Measurements from ENCODE around the gene SDK1. TPM values are rescaled to one million over a fixed set of nuclear protein-coding genes. Genes with fewer than 3 reads are reported as not detected.

The SDK1 gene
- total and polyA plus RNA-seq, 10 of the 15 experiments (the other 5 are each of a cell fraction or from before 2014, with no cell fraction given): 0.14 to 0.33 TPM; not detected in 8

DNA sequence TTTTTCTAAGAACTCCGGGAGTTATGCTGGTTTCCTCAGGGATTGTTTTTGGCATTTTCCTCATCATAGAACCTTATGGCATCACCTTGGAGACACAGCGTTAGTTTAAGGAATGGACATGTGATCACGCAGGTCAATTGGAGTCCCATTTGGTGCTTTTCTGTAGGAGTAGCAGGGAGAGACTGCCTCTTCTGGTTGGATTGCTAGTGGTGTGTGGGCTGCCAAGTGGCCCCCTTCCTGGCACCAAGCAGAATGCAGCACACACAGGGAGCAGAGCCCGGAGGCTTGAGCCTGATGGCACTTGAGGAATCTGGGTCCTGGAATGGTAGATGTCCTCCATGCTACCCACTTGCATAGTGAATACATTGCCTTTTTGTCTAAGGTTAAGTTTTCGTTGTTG lies 57.9 kb downstream of the SDK1 start:
- DNase-seq (ENCODE audit: low read depth, low spot score) (no peak), ATAC-seq (no peak), FAIRE-seq (no peak)
- 44% methylated on average over 5 of the region's 5 CpGs for WGBS (ENCODE audit: insufficient coverage, insufficient replicate concordance, low lambda C conversion rate, missing lambda C conversion rate)
- H3K9ac ChIP-seq (ENCODE audit: control insufficient read depth, insufficient read depth, low read length): no peak overlapping the region
- no peaks in the 10 kb centered on the region for H3K36me3 ChIP-seq (ENCODE audit: control insufficient read depth in 2 of 2, insufficient read depth in 2 of 2, low read length in 1 of 2)
- no peaks in the 10 kb centered on the region for H3K79me2 ChIP-seq (ENCODE audit: control insufficient read depth, insufficient read depth, low read length)
- no peaks in the 10 kb centered on the region for H3K27me3 ChIP-seq (replicated peaks in 1 of 2; ENCODE audit: control insufficient read depth in 2 of 2, insufficient read depth in 2 of 2, low read length in 1 of 2)
- H3K9me3 ChIP-seq (replicated peaks; ENCODE audit: control insufficient read depth, insufficient read depth, low read length): no peaks in the 10 kb centered on the region
- ChIA-PET POLR2A (no interaction called here), SMC1A (ENCODE audit: uncharacterized antibody, unreplicated experiment) (no interaction called here), CTCF (no interaction called here), RAD21 (ENCODE audit: unreplicated experiment) (no interaction called here)
- H3K27ac ChIP-seq (ENCODE audit: control insufficient read depth, insufficient read depth): no peak overlapping the region
- no peaks in the 10 kb centered on the region; the same call in 1 of the 2 replicates for H4K20me1 ChIP-seq (ENCODE audit: control insufficient read depth, insufficient read depth)
- H2AFZ ChIP-seq (ENCODE audit: control insufficient read depth, low read depth, low read length): no peak overlapping the region
- no peak for TF ChIP-seq FOXK2 (IDR thresholded peaks at IDR 0.05)
- TF ChIP-seq, protein P1, sequence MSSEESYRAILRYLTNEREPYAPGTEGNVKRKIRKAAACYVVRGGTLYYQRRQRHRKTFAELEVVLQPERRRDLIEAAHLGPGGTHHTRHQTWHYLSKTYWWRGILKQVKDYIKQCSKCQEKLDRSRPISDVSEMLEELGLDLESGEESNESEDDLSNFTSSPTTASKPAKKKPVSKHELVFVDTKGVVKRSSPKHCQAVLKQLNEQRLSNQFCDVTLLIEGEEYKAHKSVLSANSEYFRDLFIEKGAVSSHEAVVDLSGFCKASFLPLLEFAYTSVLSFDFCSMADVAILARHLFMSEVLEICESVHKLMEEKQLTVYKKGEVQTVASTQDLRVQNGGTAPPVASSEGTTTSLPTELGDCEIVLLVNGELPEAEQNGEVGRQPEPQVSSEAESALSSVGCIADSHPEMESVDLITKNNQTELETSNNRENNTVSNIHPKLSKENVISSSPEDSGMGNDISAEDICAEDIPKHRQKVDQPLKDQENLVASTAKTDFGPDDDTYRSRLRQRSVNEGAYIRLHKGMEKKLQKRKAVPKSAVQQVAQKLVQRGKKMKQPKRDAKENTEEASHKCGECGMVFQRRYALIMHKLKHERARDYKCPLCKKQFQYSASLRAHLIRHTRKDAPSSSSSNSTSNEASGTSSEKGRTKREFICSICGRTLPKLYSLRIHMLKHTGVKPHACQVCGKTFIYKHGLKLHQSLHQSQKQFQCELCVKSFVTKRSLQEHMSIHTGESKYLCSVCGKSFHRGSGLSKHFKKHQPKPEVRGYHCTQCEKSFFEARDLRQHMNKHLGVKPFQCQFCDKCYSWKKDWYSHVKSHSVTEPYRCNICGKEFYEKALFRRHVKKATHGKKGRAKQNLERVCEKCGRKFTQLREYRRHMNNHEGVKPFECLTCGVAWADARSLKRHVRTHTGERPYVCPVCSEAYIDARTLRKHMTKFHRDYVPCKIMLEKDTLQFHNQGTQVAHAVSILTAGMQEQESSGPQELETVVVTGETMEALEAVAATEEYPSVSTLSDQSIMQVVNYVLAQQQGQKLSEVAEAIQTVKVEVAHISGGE (CRISPR knock-in tag; IDR thresholded peaks at IDR 0.05): no peak
- no peak for TF ChIP-seq MTA2 (IDR thresholded peaks at IDR 0.05; ENCODE audit: low read depth)
- TF ChIP-seq PAX5 (IDR thresholded peaks at IDR 0.05; ENCODE audit: borderline replicate concordance, low read depth, low read length): no peak
- TF ChIP-seq ZNF622 (IDR thresholded peaks at IDR 0.05): no peak
- no peak for TF ChIP-seq GATAD2B (conservative IDR thresholded peaks at IDR 0.05; ENCODE audit: low read depth)
- no peak for TF ChIP-seq PML (IDR thresholded peaks at IDR 0.05; ENCODE audit: low read length)
- TF ChIP-seq ATF3 (IDR thresholded peaks at IDR 0.05; ENCODE audit: borderline replicate concordance, extremely low read depth, low read depth, low read length): no peak
- TF ChIP-seq PBX3 (IDR thresholded peaks at IDR 0.05; ENCODE audit: insufficient replicate concordance, low read depth, low read length): no peak
- TF ChIP-seq CBFB (IDR thresholded peaks at IDR 0.05; ENCODE audit: low read depth): no peak
- no peak for TF ChIP-seq ZBTB33 (IDR thresholded peaks at IDR 0.05)
- TF ChIP-seq DPF2 (IDR thresholded peaks at IDR 0.05): no peak
- TF ChIP-seq SMC3 (IDR thresholded peaks at IDR 0.05; ENCODE audit: borderline replicate concordance, low read length): no peak
- TF ChIP-seq RELB (IDR thresholded peaks at IDR 0.05; ENCODE audit: low read depth): no peak
- H3K4me1 ChIP-seq (ENCODE audit: control insufficient read depth, insufficient read depth, low read length): no peaks in the 10 kb centered on the region
- no peak overlapping the region for H3K4me2 ChIP-seq (ENCODE audit: control insufficient read depth, insufficient read depth)
- no TSS peak for BruUV-seq (replicated peaks)
- in situ Hi-C loops (cut with MboI) (no loop called here), intact Hi-C loops (cut with micrococcal nuclease; ENCODE audit: unreplicated experiment) (no loop called here)
- H3K4me3 ChIP-seq: no peak overlapping the region

All from GM12878 (cell line).